Lower leg skin (tissue), 4 donors: Measurements from ENCODE around the gene PLEKHH2. TPM values are rescaled to one million over a fixed set of nuclear protein-coding genes. Genes with fewer than 3 reads are reported as not detected.

Experiments
- DNase-seq, 2 donors: peaks; one replicate each; pipeline ENCODE4 v3.0.0-alpha.2; 2019; ENCODE audit warnings: low spot score in 2 of 2
- H3K4me3 ChIP-seq: fragments of 200-600 bp; sonication (generic); 2 replicates; pipeline ENCODE4 v1.5.1; 2017; ENCODE audit warnings: mild to moderate bottlenecking, low read depth; ENCODE audit not compliant: poor library complexity, severe bottlenecking
- CTCF ChIP-seq, 3 donors: fragments of 450-650 bp; IDR thresholded peaks; one replicate each; pipeline ENCODE4 v1.5.1; 2016; ENCODE audit warnings: antibody characterized with exemption in 3 of 3, mild to moderate bottlenecking in 3 of 3, moderate library complexity in 2 of 3
- POLR2A ChIP-seq, 2 donors: fragments of 450-650 bp; IDR thresholded peaks; one replicate each; pipeline ENCODE4 v1.6.1; 2016 to 2017; ENCODE audit warnings: antibody characterized with exemption in 2 of 2, mild to moderate bottlenecking in 1 of 2, moderate library complexity in 1 of 2
- WGBS, 2 donors: methylation state at CpG; one replicate each; pipeline ENCODE4 v1.1.5; 2018; 5-methylcytosine and 5-hydroxymethylcytosine counted together
- intact Hi-C: fragments of 100-400 bp; cut with DNase I; formaldehyde crosslinking; loops from one replicate; pipeline ENCODE4 v1.15.0; 2023; ENCODE audit warnings: low total_unique reads
- total RNA-seq, 4 donors: library from RNA; depleted of rRNA; stranded (reverse); fragments of >200 nt; gene quantifications; one replicate each; pipeline ENCODE4 v1.1.0, GENCODE V29; 2016

The PLEKHH2 gene
- total RNA-seq, 4 donors from 2014 or later, result 10.4 to 17.6 (median 15.4) TPM

GRCh38 chr2:43612944-43613343 lies 24.1 kb upstream of the PLEKHH2 start:
- no peak for TF ChIP-seq CTCF (IDR thresholded peaks at IDR 0.05)
- TF ChIP-seq POLR2A (IDR thresholded peaks at IDR 0.05), result no peak
- DNase-seq, result no peak
- intact Hi-C loops, result no loop called here
- 76 to 83% methylated on average over 7 of the region's 7 CpGs for WGBS, 2 donors
- no peak overlapping the region for H3K4me3 ChIP-seq

- intact Hi-C loops, result no loop called here
- no peak for TF ChIP-seq CTCF (IDR thresholded peaks at IDR 0.05)
- TF ChIP-seq POLR2A (IDR thresholded peaks at IDR 0.05), result no peak
- H3K4me3 ChIP-seq, result no peak overlapping the region
- no peak for DNase-seq
- 79 to 82% methylated on average over 5 of the region's 5 CpGs for WGBS, 2 donors
Measured at GRCh38 chr2:43616967-43617680, 19.9 kb upstream of the PLEKHH2 start.

- intact Hi-C loops, result no loop called here
- no peak for DNase-seq
- TF ChIP-seq POLR2A (IDR thresholded peaks at IDR 0.05), result no peak
- TF ChIP-seq CTCF (IDR thresholded peaks at IDR 0.05), result no peak
- WGBS, 2 donors, result 96% methylated on average over 10 of the region's 10 CpGs
- H3K4me3 ChIP-seq, result no peak overlapping the region
Measured at GRCh38 chr2:43619511-43619910, 17.5 kb upstream of the PLEKHH2 start.

- TF ChIP-seq POLR2A (IDR thresholded peaks at IDR 0.05), result no peak
- TF ChIP-seq CTCF (IDR thresholded peaks at IDR 0.05), result no peak
- intact Hi-C loops, result no loop called here
Measured at GRCh38 chr2:43622931-43623451, 14.1 kb upstream of the PLEKHH2 start.

GRCh38 chr2:43631618-43632317 lies 5.3 kb upstream of the PLEKHH2 start:
- TF ChIP-seq POLR2A (IDR thresholded peaks at IDR 0.05) (no peak), CTCF (IDR thresholded peaks at IDR 0.05) (no peak)
- peak in 1 of 2 donors; percentile 62 for DNase-seq
- WGBS, 2 donors, result 37 to 46% methylated on average over 11 of the region's 11 CpGs
- H3K4me3 ChIP-seq, result no peak overlapping the region
- intact Hi-C loops, result no loop called here

More at GRCh38 chr2:43622931-43623451, 14.1 kb upstream of the PLEKHH2 start:
- DNase-seq, result no peak
- 53 to 67% methylated on average over 5 to 6 of the region's 6 CpGs for WGBS, 2 donors
- no peak overlapping the region for H3K4me3 ChIP-seq
